Gastrocnemius medialis (tissue), 4 donors: ENCODE results near the gene HYDIN. TPM values are rescaled to one million over a fixed set of nuclear protein-coding genes. Genes with fewer than 3 reads are reported as not detected.
A peak's percentile ranks its signal among the peaks of the same experiment; 100 is the strongest.

ENCODE experiments used
- ATAC-seq, 2 donors: fragments of 150-250 bp; one replicate each; pipeline ENCODE4 v1.9.1; 2016
- DNase-seq, 2 donors: peaks; one replicate each; pipeline ENCODE4 v3.0.0-alpha.2; 2019
- H3K27ac ChIP-seq, 4 donors: fragments of 200-600 bp; sonication (generic); 1 replicate in 1 of 4; 2 replicates in 3 of 4; pipeline ENCODE4 v1.5.1; 2016 to 2018; ENCODE audit warnings: mild to moderate bottlenecking in 2 of 4, moderate library complexity in 1 of 4
- H3K27me3 ChIP-seq, 3 donors: fragments of 200-600 bp; sonication (generic) in 2 of 3; 1 replicate in 1 of 3; 2 replicates in 2 of 3; pipeline versions ENCODE4 v1.5.1 to v1.6.0; 2016 to 2019; ENCODE audit warnings: mild to moderate bottlenecking in 1 of 3, moderate library complexity in 1 of 3
- H3K36me3 ChIP-seq, 2 donors: fragments of 200-600 bp; sonication (generic) in 1 of 2; one replicate each; pipeline ENCODE4 v1.5.1; 2017 to 2018
- H3K4me1 ChIP-seq, 2 donors: fragments of 200-600 bp; sonication (generic) in 1 of 2; one replicate each; pipeline ENCODE4 v1.5.1; 2016 to 2017; ENCODE audit warnings: mild to moderate bottlenecking in 2 of 2
- H3K4me3 ChIP-seq, 4 donors: fragments of 200-600 bp; sonication (generic) in 3 of 4; 1 replicate in 1 of 4; 2 replicates in 3 of 4; pipeline ENCODE4 v1.5.1; 2016 to 2019; ENCODE audit warnings: mild to moderate bottlenecking in 2 of 4
- H3K9me3 ChIP-seq, 3 donors: fragments of 200-600 bp; sonication (generic) in 2 of 3; 1 replicate in 1 of 3; 2 replicates in 2 of 3; pipeline ENCODE4 v1.5.1; 2016 to 2019
- POLR2A ChIP-seq, 2 donors: fragments of 450-650 bp; IDR thresholded peaks; one replicate each; pipeline ENCODE4 v1.6.1; 2017; ENCODE audit warnings: antibody characterized with exemption in 2 of 2, mild to moderate bottlenecking in 2 of 2, moderate library complexity in 2 of 2
- in situ Hi-C, 4 donors: fragments of 200-750 bp; cut with MboI; loops; one replicate each; pipeline versions ENCODE4 v1.15.0 to v1.8.0; 2017; ENCODE audit warnings: low sequenced_read_pairs in 4 of 4
- intact Hi-C: fragments of 100-400 bp; cut with DNase I; formaldehyde crosslinking; loops from one replicate; pipeline ENCODE4 v1.15.1; 2023; ENCODE audit warnings: low total_unique reads
- total RNA-seq, 4 donors: library from RNA; depleted of rRNA; stranded (reverse); fragments of >200 nt; gene quantifications; one replicate each; pipeline versions ENCODE4 v1.1.0 to v1.2.3, GENCODE V29; 2016
- TF ChIP-seq, protein P1 (sequence below), 5 experiments: fragments of 450-650 bp in 3 of 5; fragments of 200-600 bp in 2 of 5; sonication (generic) in 2 of 5; IDR thresholded peaks in 4 of 5; conservative IDR thresholded peaks in 1 of 5; 1 replicate in 4 of 5; 2 replicates in 1 of 5; pipeline ENCODE4 v1.5.1; 2016 to 2019; ENCODE audit warnings: antibody characterized with exemption in 5 of 5, mild to moderate bottlenecking in 3 of 5, moderate library complexity in 3 of 5

Gene HYDIN
- total RNA-seq, 4 donors from 2014 or later: 0.12 TPM; not detected in 3

DNA sequence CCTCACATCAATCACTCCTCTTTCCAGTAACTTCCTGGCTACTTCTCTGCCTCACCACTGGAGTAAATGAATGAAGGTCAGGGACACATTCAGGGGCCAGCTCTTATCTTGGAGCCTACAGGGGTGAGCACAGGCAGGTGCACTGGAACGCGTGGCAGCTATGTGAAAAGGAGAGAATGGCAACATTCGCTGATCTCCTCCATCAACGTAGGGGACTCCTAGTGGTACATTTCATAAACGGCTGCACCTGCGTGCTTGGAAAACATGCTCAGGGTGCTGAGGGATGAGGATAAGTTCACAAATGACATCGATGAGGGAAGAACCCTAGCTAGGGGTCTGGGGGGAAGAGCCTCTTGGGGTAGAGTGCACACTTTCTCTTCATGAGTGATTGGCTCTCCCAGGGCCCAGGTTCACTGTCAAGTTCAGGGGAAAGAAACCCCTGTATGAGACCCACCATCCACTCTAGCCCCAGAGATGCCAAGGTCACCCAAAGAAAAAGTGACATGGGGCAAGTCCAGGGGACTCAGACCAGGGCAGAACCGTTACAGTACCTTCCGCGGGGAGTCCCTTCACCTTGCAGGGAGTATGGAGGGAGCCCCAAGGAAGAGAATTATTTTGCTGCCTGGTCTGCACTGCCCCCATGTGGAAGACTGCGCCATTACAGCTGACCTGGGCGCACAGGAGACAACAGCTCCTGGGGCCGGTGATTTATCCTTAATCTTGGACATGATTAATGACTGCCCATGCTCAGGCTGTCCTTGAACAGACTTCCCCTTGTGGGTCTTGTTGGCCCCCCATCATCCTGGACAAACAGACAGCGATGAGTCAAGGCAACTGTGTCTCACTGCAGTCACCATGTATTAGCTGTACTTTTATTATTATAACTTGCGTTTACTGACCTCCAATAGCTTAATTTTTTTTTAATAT, 459.6 kb downstream of the HYDIN start:
- H3K36me3 ChIP-seq: no peaks in the 10 kb centered on the region
- TF ChIP-seq, protein P1, sequence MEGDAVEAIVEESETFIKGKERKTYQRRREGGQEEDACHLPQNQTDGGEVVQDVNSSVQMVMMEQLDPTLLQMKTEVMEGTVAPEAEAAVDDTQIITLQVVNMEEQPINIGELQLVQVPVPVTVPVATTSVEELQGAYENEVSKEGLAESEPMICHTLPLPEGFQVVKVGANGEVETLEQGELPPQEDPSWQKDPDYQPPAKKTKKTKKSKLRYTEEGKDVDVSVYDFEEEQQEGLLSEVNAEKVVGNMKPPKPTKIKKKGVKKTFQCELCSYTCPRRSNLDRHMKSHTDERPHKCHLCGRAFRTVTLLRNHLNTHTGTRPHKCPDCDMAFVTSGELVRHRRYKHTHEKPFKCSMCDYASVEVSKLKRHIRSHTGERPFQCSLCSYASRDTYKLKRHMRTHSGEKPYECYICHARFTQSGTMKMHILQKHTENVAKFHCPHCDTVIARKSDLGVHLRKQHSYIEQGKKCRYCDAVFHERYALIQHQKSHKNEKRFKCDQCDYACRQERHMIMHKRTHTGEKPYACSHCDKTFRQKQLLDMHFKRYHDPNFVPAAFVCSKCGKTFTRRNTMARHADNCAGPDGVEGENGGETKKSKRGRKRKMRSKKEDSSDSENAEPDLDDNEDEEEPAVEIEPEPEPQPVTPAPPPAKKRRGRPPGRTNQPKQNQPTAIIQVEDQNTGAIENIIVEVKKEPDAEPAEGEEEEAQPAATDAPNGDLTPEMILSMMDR (IDR thresholded peaks at IDR 0.05 in 4 of 5, conservative IDR thresholded peaks at IDR 0.05 in 1 of 5): peak; percentile 95 to 97 (median 96)
- no peak for TF ChIP-seq POLR2A (IDR thresholded peaks at IDR 0.05)
- intact Hi-C loops (loop anchor here (1.0 to 2.0 kb wide), 3 partner anchors 20 to 242 kb away; no protein-coding TSS in a partner anchor), in situ Hi-C loops (loop anchor here (5.0 to 25.0 kb wide), 4 partner anchors 89 to 234 kb away; no protein-coding TSS in a partner anchor)
- H3K4me1 ChIP-seq: peaks cover 45 to 49% of the 10 kb centered on the region in 2 donors
- peak; percentile 72 to 79 for ATAC-seq
- H3K4me3 ChIP-seq: no peak overlapping the region
- peak overlapping the region; percentile 27 to 66 (median 64) for H3K27ac ChIP-seq
- DNase-seq: peak; percentile 44 to 75
- H3K27me3 ChIP-seq: no peaks in the 10 kb centered on the region
- no peaks in the 10 kb centered on the region for H3K9me3 ChIP-seq

DNA sequence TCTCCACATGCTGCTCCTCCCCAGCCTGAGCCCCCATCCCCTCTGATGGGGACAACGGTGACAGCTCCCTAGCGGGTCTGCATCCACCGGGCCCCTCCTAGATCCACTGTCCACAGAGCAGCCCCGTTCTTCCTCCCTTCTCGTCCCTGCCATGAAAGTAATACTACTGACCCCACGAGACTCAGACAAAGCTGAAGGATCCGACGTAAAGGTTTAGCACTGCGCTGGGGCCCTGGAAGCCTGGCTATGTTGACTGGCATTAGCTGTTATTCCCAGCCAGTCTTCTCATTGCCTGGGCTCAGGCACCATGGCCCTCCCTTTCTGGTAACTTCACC, 460.3 kb downstream of the HYDIN start:
- peak in 1 of 2 donors; percentile 28 for ATAC-seq
- H3K4me3 ChIP-seq: no peak overlapping the region
- peak overlapping the region; percentile 27 to 66 (median 58) for H3K27ac ChIP-seq
- intact Hi-C loops (loop anchor here (2.0 kb wide), 2 partner anchors 19 to 241 kb away; no protein-coding TSS in a partner anchor), in situ Hi-C loops (loop anchor here (5.0 to 25.0 kb wide), 4 partner anchors 88 to 233 kb away; no protein-coding TSS in a partner anchor)
- no peaks in the 10 kb centered on the region for H3K9me3 ChIP-seq
- no peaks in the 10 kb centered on the region for H3K36me3 ChIP-seq
- TF ChIP-seq, protein P1 (IDR thresholded peaks at IDR 0.05 in 4 of 5, conservative IDR thresholded peaks at IDR 0.05 in 1 of 5): no peak
- TF ChIP-seq POLR2A (IDR thresholded peaks at IDR 0.05): no peak
- peaks cover 45 to 49% of the 10 kb centered on the region in 2 donors for H3K4me1 ChIP-seq
- H3K27me3 ChIP-seq: no peaks in the 10 kb centered on the region
- DNase-seq: no peak

DNA sequence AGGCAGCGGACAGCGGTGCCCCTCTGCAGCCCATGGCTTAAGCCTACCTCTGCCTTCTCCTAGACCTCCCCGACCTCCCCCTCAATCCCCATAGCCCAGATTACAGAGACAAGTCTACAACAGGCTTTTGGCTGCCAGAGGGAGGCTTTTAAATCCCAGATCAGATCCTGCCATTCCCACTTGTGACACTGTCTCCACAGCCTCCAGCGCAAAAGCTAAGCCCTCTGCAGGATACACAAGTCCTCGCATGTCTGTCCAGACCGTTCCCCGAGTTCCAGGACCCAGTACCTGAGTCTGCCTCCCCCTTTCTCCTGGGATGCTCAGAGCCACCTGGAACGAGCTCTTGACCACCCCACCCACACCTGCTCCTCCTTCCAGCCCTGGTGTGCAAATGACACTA, 460.8 kb downstream of the HYDIN start:
- intact Hi-C loops: loop anchor here (2.0 kb wide), 2 partner anchors 19 to 241 kb away; no protein-coding TSS in a partner anchor
- Histone ChIP-seq H3K4me3 (no peak overlapping the region), H3K9me3 (no peaks in the 10 kb centered on the region), H3K27me3 (no peaks in the 10 kb centered on the region), H3K4me1 (peaks cover 45 to 49% of the 10 kb centered on the region in 2 donors), H3K36me3 (no peaks in the 10 kb centered on the region), H3K27ac (no peak overlapping the region)
- in situ Hi-C loops: loop anchor here (5.0 to 25.0 kb wide), 5 partner anchors 85 to 232 kb away; partner anchors contain the start of gene MTSS2 (in 1 of the 4)
- no peak for ATAC-seq
- no peak for DNase-seq
- TF ChIP-seq, protein P1 (IDR thresholded peaks at IDR 0.05 in 4 of 5, conservative IDR thresholded peaks at IDR 0.05 in 1 of 5): no peak
- TF ChIP-seq POLR2A (IDR thresholded peaks at IDR 0.05): no peak

DNA sequence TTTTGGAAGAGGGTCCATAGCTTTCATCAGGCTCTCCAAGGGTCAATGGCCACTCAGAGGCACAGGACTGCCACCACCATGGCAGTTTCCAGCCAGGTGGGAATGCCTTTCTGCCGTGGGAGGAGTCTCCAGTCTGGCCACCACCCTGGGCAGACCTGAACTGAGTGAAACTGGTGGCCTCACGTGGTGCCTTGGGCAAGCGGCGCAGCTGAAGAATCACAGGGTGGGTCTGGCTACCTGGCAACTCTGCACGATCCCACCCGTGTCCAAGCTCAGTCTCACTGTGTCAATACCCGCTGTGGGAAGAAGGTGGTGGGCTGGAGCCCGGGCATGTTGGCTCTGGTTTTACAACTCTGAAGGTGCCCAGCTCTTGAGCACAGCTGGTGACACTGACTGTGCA, 461.4 kb downstream of the HYDIN start:
- Histone ChIP-seq H3K36me3 (no peaks in the 10 kb centered on the region), H3K27ac (no peak overlapping the region), H3K9me3 (no peaks in the 10 kb centered on the region), H3K4me3 (no peak overlapping the region), H3K27me3 (no peaks in the 10 kb centered on the region), H3K4me1 (peaks cover 45 to 49% of the 10 kb centered on the region in 2 donors)
- in situ Hi-C loops: loop anchor here (10.0 to 25.0 kb wide), 2 partner anchors 84 to 232 kb away; partner anchors contain the start of gene MTSS2 (in 1 of the 4)
- DNase-seq (no peak), ATAC-seq (no peak)
- intact Hi-C loops: no loop called here
- TF ChIP-seq, protein P1 (IDR thresholded peaks at IDR 0.05 in 4 of 5, conservative IDR thresholded peaks at IDR 0.05 in 1 of 5): no peak
- TF ChIP-seq POLR2A (IDR thresholded peaks at IDR 0.05): no peak
